Left ventricle myocardium inferior (tissue), 1 donor: ENCODE data around the gene CDYL2. TPM values are rescaled to one million over a fixed set of nuclear protein-coding genes. Genes with fewer than 3 reads are reported as not detected.

ENCODE experiments used
- DNase-seq: peaks from one replicate; pipeline ENCODE4 v3.0.0-alpha.2; 2020
- H3K27ac ChIP-seq: fragments of 200-600 bp; replicated peaks from 2 replicates; pipeline ENCODE4 v1.8.0; 2021
- H3K27me3 ChIP-seq: fragments of 200-600 bp; 2 replicates; pipeline ENCODE4 v1.8.0; 2021; ENCODE audit warnings: low read depth
- H3K36me3 ChIP-seq: fragments of 200-600 bp; 2 replicates; pipeline ENCODE4 v1.8.0; 2021
- H3K4me1 ChIP-seq: fragments of 200-600 bp; 2 replicates; pipeline ENCODE4 v1.8.0; 2021
- H3K4me3 ChIP-seq: fragments of 200-600 bp; 2 replicates; pipeline ENCODE4 v1.8.0; 2021; ENCODE audit warnings: mild to moderate bottlenecking, moderate library complexity
- H3K9me3 ChIP-seq: fragments of 200-600 bp; replicated peaks from 2 replicates; pipeline ENCODE4 v1.8.0; 2021
- intact Hi-C: fragments of 100-400 bp; cut with micrococcal nuclease; formaldehyde crosslinking; loops from one replicate; pipeline ENCODE4 v1.11.0; 2022
- total RNA-seq: library from RNA; stranded (reverse); fragmentation: NEBNext Ultra II Directional; extraction: Animal tissue kit (Norgen Biotek cat#: 25700); gene quantifications from one replicate; pipeline ENCODE4 v1.2.1, GENCODE V29; 2021
- TF ChIP-seq, protein P1 (sequence below): fragments of 200-600 bp; IDR thresholded peaks from 2 replicates; pipeline ENCODE4 v1.8.0; 2021; ENCODE audit warnings: antibody characterized with exemption, mild to moderate bottlenecking, borderline replicate concordance
- donor health status: DM: no; HTN: yes; CAD: no; lungs with severe emphysema.

Gene CDYL2
- total RNA-seq, 1 donor from 2014 or later, result 3.2 TPM

GRCh38 chr16:80802902-80803301, 1.5 kb downstream of the CDYL2 start:
- no peaks in the 10 kb centered on the region for H3K36me3 ChIP-seq
- DNase-seq, result no peak
- H3K4me1 ChIP-seq, result peaks cover 5% of the 10 kb centered on the region
- no peaks in the 10 kb centered on the region for H3K9me3 ChIP-seq
- no peaks in the 10 kb centered on the region for H3K27me3 ChIP-seq
- TF ChIP-seq, protein P1, sequence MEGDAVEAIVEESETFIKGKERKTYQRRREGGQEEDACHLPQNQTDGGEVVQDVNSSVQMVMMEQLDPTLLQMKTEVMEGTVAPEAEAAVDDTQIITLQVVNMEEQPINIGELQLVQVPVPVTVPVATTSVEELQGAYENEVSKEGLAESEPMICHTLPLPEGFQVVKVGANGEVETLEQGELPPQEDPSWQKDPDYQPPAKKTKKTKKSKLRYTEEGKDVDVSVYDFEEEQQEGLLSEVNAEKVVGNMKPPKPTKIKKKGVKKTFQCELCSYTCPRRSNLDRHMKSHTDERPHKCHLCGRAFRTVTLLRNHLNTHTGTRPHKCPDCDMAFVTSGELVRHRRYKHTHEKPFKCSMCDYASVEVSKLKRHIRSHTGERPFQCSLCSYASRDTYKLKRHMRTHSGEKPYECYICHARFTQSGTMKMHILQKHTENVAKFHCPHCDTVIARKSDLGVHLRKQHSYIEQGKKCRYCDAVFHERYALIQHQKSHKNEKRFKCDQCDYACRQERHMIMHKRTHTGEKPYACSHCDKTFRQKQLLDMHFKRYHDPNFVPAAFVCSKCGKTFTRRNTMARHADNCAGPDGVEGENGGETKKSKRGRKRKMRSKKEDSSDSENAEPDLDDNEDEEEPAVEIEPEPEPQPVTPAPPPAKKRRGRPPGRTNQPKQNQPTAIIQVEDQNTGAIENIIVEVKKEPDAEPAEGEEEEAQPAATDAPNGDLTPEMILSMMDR, result no peak
- intact Hi-C loops, result no loop called here
- no peak overlapping the region for H3K27ac ChIP-seq
- H3K4me3 ChIP-seq, result peak overlapping the region; percentile 71

GRCh38 chr16:80802138-80802537, 2.3 kb downstream of the CDYL2 start:
- no peak for DNase-seq
- H3K4me3 ChIP-seq, result no peak overlapping the region
- H3K36me3 ChIP-seq, result no peaks in the 10 kb centered on the region
- H3K27ac ChIP-seq, result no peak overlapping the region
- H3K4me1 ChIP-seq, result peaks cover 5% of the 10 kb centered on the region
- intact Hi-C loops, result no loop called here
- H3K27me3 ChIP-seq, result no peaks in the 10 kb centered on the region
- H3K9me3 ChIP-seq, result no peaks in the 10 kb centered on the region
- TF ChIP-seq, protein P1, result no peak

- no peak for DNase-seq
- peaks cover 5% of the 10 kb centered on the region for H3K4me1 ChIP-seq
- no peak overlapping the region for H3K4me3 ChIP-seq
- no peaks in the 10 kb centered on the region for H3K27me3 ChIP-seq
- TF ChIP-seq, protein P1, result no peak
- peaks cover 10% of the 10 kb centered on the region for H3K9me3 ChIP-seq
- H3K36me3 ChIP-seq, result no peaks in the 10 kb centered on the region
- no peak overlapping the region for H3K27ac ChIP-seq
- intact Hi-C loops, result no loop called here
Observed at GRCh38 chr16:80794071-80794470, 10.3 kb downstream of the CDYL2 start.

- DNase-seq, result no peak
- peaks cover 10% of the 10 kb centered on the region for H3K9me3 ChIP-seq
- H3K27ac ChIP-seq, result no peak overlapping the region
- H3K27me3 ChIP-seq, result no peaks in the 10 kb centered on the region
- intact Hi-C loops, result no loop called here
- peaks cover 5% of the 10 kb centered on the region for H3K4me1 ChIP-seq
- H3K36me3 ChIP-seq, result no peaks in the 10 kb centered on the region
- H3K4me3 ChIP-seq, result no peak overlapping the region
- TF ChIP-seq, protein P1, result no peak
Observed at GRCh38 chr16:80792031-80792430, 12.4 kb downstream of the CDYL2 start.

- Histone ChIP-seq H3K27ac (no peak overlapping the region), H3K36me3 (no peaks in the 10 kb centered on the region), H3K9me3 (peaks cover 10% of the 10 kb centered on the region), H3K4me1 (peaks cover 5% of the 10 kb centered on the region), H3K27me3 (no peaks in the 10 kb centered on the region), H3K4me3 (no peak overlapping the region)
- DNase-seq, result no peak
- TF ChIP-seq, protein P1, result no peak
- intact Hi-C loops, result no loop called here
Observed at GRCh38 chr16:80791411-80791810, 13.0 kb downstream of the CDYL2 start.

GRCh38 chr16:80790751-80791150, 13.6 kb downstream of the CDYL2 start:
- Histone ChIP-seq H3K4me1 (peaks cover 5% of the 10 kb centered on the region), H3K4me3 (no peak overlapping the region), H3K27ac (no peak overlapping the region), H3K36me3 (no peaks in the 10 kb centered on the region), H3K27me3 (no peaks in the 10 kb centered on the region), H3K9me3 (peaks cover 13% of the 10 kb centered on the region)
- DNase-seq, result no peak
- intact Hi-C loops, result no loop called here
- TF ChIP-seq, protein P1, result no peak
